ENCODE data around the gene ARHGEF28. TPM values are rescaled to one million over a fixed set of nuclear protein-coding genes. Genes with fewer than 3 reads are reported as not detected.

The ARHGEF28 gene
- total RNA-seq, 6 experiments from 2014 or later: 7.5 to 13.6 (median 8.5) TPM

DNA sequence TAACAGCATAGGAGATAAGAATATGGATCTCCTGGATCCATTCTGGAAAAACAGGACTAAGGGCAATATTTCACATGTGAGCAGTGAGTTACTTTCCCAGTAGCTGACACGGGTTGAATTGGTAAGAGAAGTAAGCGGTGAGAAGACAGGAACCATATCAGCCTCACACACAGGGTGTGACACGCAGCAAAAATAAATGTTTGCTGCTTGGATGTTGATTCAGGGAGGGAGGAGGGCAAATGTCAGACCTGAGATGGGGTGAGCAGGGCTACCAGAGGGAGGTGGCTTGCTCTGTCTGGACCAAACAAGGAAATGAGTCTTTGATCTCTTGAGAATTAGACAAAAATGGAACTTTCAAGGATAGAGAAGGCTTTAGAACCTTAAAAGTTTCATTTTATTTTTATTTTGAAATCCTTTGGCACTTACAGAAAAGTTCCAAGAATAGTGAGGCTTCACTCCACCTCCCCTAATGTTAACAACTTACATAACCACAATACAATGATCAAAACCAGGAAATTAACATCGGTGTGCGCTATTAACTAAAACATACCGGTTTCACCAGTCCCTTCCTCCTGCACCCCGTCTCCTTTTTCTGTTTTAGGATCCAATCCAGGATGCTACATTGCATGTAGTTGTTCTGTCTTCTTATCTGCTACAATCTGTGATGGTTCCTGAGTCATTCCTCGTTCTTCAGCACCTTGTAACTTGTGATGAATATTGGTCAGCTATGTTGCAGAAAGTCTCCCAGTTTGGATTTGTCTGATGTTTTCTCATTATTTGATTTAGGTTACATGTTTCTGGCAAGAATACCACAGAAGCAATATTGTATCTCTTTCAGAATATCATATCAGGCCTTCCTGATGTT lies 20.5 kb upstream of the ARHGEF28 start:
- no peak overlapping the region; the same call in 1 of the 2 replicates for H3K27ac Mint-ChIP-seq
- H3K4me1 Mint-ChIP-seq (ENCODE audit: low read depth): peaks cover 30% of the 10 kb centered on the region

GRCh38 chr5:73606206-73606753 lies 19.7 kb upstream of the ARHGEF28 start:
- no peak for DNase-seq
- peaks cover 3% of the 10 kb centered on the region; the same call in 1 of the 2 replicates for H3K27me3 Mint-ChIP-seq (ENCODE audit: insufficient read depth)
- TF ChIP-seq, protein P1, sequence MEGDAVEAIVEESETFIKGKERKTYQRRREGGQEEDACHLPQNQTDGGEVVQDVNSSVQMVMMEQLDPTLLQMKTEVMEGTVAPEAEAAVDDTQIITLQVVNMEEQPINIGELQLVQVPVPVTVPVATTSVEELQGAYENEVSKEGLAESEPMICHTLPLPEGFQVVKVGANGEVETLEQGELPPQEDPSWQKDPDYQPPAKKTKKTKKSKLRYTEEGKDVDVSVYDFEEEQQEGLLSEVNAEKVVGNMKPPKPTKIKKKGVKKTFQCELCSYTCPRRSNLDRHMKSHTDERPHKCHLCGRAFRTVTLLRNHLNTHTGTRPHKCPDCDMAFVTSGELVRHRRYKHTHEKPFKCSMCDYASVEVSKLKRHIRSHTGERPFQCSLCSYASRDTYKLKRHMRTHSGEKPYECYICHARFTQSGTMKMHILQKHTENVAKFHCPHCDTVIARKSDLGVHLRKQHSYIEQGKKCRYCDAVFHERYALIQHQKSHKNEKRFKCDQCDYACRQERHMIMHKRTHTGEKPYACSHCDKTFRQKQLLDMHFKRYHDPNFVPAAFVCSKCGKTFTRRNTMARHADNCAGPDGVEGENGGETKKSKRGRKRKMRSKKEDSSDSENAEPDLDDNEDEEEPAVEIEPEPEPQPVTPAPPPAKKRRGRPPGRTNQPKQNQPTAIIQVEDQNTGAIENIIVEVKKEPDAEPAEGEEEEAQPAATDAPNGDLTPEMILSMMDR (IDR thresholded peaks at IDR 0.05): no peak
- no peak overlapping the region for H3K27ac Mint-ChIP-seq
- H3K36me3 Mint-ChIP-seq (ENCODE audit: low read depth): peaks cover 5% of the 10 kb centered on the region; the same call in 1 of the 2 replicates
- H3K9me3 Mint-ChIP-seq: peaks cover 11% of the 10 kb centered on the region
- H3K4me3 Mint-ChIP-seq: peak overlapping the region; percentile 8; the same call in 1 of the 2 replicates
- peaks cover 30% of the 10 kb centered on the region for H3K4me1 Mint-ChIP-seq (ENCODE audit: low read depth)

More for the DNA sequence above, 20.5 kb upstream of the ARHGEF28 start:
- peaks cover 11% of the 10 kb centered on the region for H3K9me3 Mint-ChIP-seq
- H3K27me3 Mint-ChIP-seq (ENCODE audit: insufficient read depth): peaks cover 2% of the 10 kb centered on the region; the same call in 1 of the 2 replicates
- peak; percentile 62 for DNase-seq
- TF ChIP-seq, protein P1 (IDR thresholded peaks at IDR 0.05): no peak
- H3K36me3 Mint-ChIP-seq (ENCODE audit: low read depth): peaks cover 5% of the 10 kb centered on the region; the same call in 1 of the 2 replicates
- H3K4me3 Mint-ChIP-seq: no peak overlapping the region

- H3K4me1 Mint-ChIP-seq (ENCODE audit: low read depth): peaks cover 30% of the 10 kb centered on the region
- no peak overlapping the region; the same call in 1 of the 2 replicates for H3K4me3 Mint-ChIP-seq
- DNase-seq: no peak
- peaks cover 3% of the 10 kb centered on the region; the same call in 1 of the 2 replicates for H3K27me3 Mint-ChIP-seq (ENCODE audit: insufficient read depth)
- H3K9me3 Mint-ChIP-seq: peaks cover 4% of the 10 kb centered on the region; the same call in 1 of the 2 replicates
- no peaks in the 10 kb centered on the region for H3K36me3 Mint-ChIP-seq (ENCODE audit: low read depth)
- TF ChIP-seq, protein P1 (IDR thresholded peaks at IDR 0.05): no peak
- H3K27ac Mint-ChIP-seq: no peak overlapping the region
Measured at GRCh38 chr5:73607228-73607627, 18.8 kb upstream of the ARHGEF28 start.

GRCh38 chr5:73612799-73613198 lies 13.2 kb upstream of the ARHGEF28 start:
- DNase-seq: no peak
- H3K27ac Mint-ChIP-seq: no peak overlapping the region
- H3K9me3 Mint-ChIP-seq: no peaks in the 10 kb centered on the region
- H3K27me3 Mint-ChIP-seq (ENCODE audit: insufficient read depth): peaks cover 3% of the 10 kb centered on the region; the same call in 1 of the 2 replicates
- TF ChIP-seq, protein P1 (IDR thresholded peaks at IDR 0.05): no peak
- H3K36me3 Mint-ChIP-seq (ENCODE audit: low read depth): no peaks in the 10 kb centered on the region
- peaks cover 23% of the 10 kb centered on the region for H3K4me1 Mint-ChIP-seq (ENCODE audit: low read depth)
- no peak overlapping the region for H3K4me3 Mint-ChIP-seq

GRCh38 chr5:73615085-73615484 lies 10.9 kb upstream of the ARHGEF28 start:
- Mint-ChIP-seq H3K27ac (no peak overlapping the region), H3K9me3 (no peaks in the 10 kb centered on the region), H3K27me3 (ENCODE audit: insufficient read depth) (peaks cover 3% of the 10 kb centered on the region; the same call in 1 of the 2 replicates), H3K4me3 (no peak overlapping the region), H3K4me1 (ENCODE audit: low read depth) (peaks cover 41% of the 10 kb centered on the region), H3K36me3 (ENCODE audit: low read depth) (no peaks in the 10 kb centered on the region)
- TF ChIP-seq, protein P1 (IDR thresholded peaks at IDR 0.05): no peak
- no peak for DNase-seq
